CD14-positive monocyte (primary cell): Measurements from ENCODE around the gene C12orf54. TPM values are rescaled to one million over a fixed set of nuclear protein-coding genes. Genes with fewer than 3 reads are reported as not detected.

Source experiments
- DNase-seq, 3 donors: peaks; one replicate each; pipeline ENCODE4 v3.0.0-alpha.2; 2011 to 2022
- H2AFZ ChIP-seq: 2 replicates; pipeline ENCODE4 v1.6.0; 2012; ENCODE audit warnings: mild to moderate bottlenecking, low read depth, low read length, inconsistent platforms; ENCODE audit not compliant: insufficient read depth, poor library complexity, severe bottlenecking
- H3K27ac ChIP-seq, 2 donors: 1 replicate in 1 of 2; 2 replicates in 1 of 2; pipeline ENCODE4 v1.5.1; 2012 to 2013; ENCODE audit warnings: low read length in 2 of 2, control low read depth in 1 of 2, inconsistent platforms in 1 of 2, low read depth in 1 of 2, mild to moderate bottlenecking in 1 of 2
- H3K27me3 ChIP-seq, 2 donors: one replicate each; pipeline versions ENCODE4 v1.6.0 to v1.6.1; 2011 to 2013; ENCODE audit warnings: low read length in 2 of 2; ENCODE audit not compliant: control insufficient read depth in 2 of 2, insufficient read depth in 2 of 2
- H3K36me3 ChIP-seq, 2 donors: replicated peaks in 1 of 2; 1 replicate in 1 of 2; 2 replicates in 1 of 2; pipeline versions ENCODE4 v1.5.1 to v1.6.1; 2012 to 2013; ENCODE audit warnings: low read length in 2 of 2, control low read depth in 1 of 2, inconsistent platforms in 1 of 2, mild to moderate bottlenecking in 1 of 2; ENCODE audit not compliant: insufficient read depth in 2 of 2, control insufficient read depth in 1 of 2
- H3K4me1 ChIP-seq, 2 donors: 1 replicate in 1 of 2; 2 replicates in 1 of 2; pipeline versions ENCODE4 v1.5.1 to v1.6.1; 2012 to 2013; ENCODE audit warnings: low read length in 2 of 2, control low read depth in 1 of 2, inconsistent platforms in 1 of 2, mild to moderate bottlenecking in 1 of 2, moderate library complexity in 1 of 2; ENCODE audit not compliant: insufficient read depth in 2 of 2, control insufficient read depth in 1 of 2
- H3K4me2 ChIP-seq: replicated peaks from 2 replicates; pipeline ENCODE3; 2012; ENCODE audit warnings: low read length, moderate library complexity, mild to moderate bottlenecking; ENCODE audit not compliant: poor library complexity, severe bottlenecking; ENCODE audit errors: extremely low read depth
- H3K4me3 ChIP-seq, 3 experiments: fragments of 200-600 bp in 1 of 3; sonication (generic) in 1 of 3; replicated peaks in 1 of 3; 1 replicate in 2 of 3; 2 replicates in 1 of 3; pipeline ENCODE4 v1.5.1; 2011 to 2013; ENCODE audit warnings: low read length in 3 of 3, mild to moderate bottlenecking in 3 of 3, control low read depth in 2 of 3, low read depth in 2 of 3, inconsistent platforms in 1 of 3, moderate library complexity in 1 of 3
- H3K79me2 ChIP-seq: 2 replicates; pipeline ENCODE4 v1.6.0; 2012; ENCODE audit warnings: mild to moderate bottlenecking, control low read depth, inconsistent platforms, low read length, moderate library complexity; ENCODE audit not compliant: insufficient read depth
- H3K9ac ChIP-seq: 2 replicates; pipeline ENCODE4 v1.6.0; 2017; ENCODE audit warnings: low read length, mild to moderate bottlenecking; ENCODE audit not compliant: insufficient read depth, poor library complexity, severe bottlenecking
- H3K9me3 ChIP-seq, 2 donors: replicated peaks in 1 of 2; 1 replicate in 1 of 2; 2 replicates in 1 of 2; pipeline versions ENCODE4 v1.5.1 to v1.6.1; 2012 to 2013; ENCODE audit warnings: low read length in 2 of 2, control low read depth in 1 of 2; ENCODE audit not compliant: control insufficient read depth in 1 of 2, insufficient read depth in 1 of 2
- H4K20me1 ChIP-seq: 2 replicates; pipeline ENCODE4 v1.6.0; 2012; ENCODE audit warnings: mild to moderate bottlenecking, low read length, control low read depth, moderate library complexity; ENCODE audit not compliant: insufficient read depth
- H3K27ac Mint-ChIP-seq, 7 donors: one replicate each; pipeline ENCODE4 v1.8.0; 2020; ENCODE audit warnings: mild to moderate bottlenecking in 7 of 7, mixed read lengths in 7 of 7, moderate library complexity in 6 of 7, inconsistent platforms in 2 of 7
- H3K27me3 Mint-ChIP-seq, 3 donors: one replicate each; pipeline ENCODE4 v1.8.0; 2021 to 2022; ENCODE audit warnings: low read depth in 3 of 3, mild to moderate bottlenecking in 3 of 3, mixed read lengths in 3 of 3, moderate library complexity in 3 of 3, inconsistent platforms in 1 of 3
- H3K36me3 Mint-ChIP-seq, 2 donors: one replicate each; pipeline ENCODE4 v1.8.0; 2020; ENCODE audit warnings: mixed read lengths in 2 of 2, inconsistent platforms in 1 of 2, mild to moderate bottlenecking in 1 of 2
- H3K4me1 Mint-ChIP-seq: one replicate; pipeline ENCODE4 v1.8.0; 2020; ENCODE audit warnings: mild to moderate bottlenecking, mixed read lengths
- H3K4me3 Mint-ChIP-seq, 2 donors: one replicate each; pipeline ENCODE4 v1.8.0; 2020; ENCODE audit warnings: mild to moderate bottlenecking in 2 of 2, mixed read lengths in 2 of 2, moderate library complexity in 1 of 2
- H3K9me3 Mint-ChIP-seq, 7 donors: one replicate each; pipeline ENCODE4 v1.8.0; 2020 to 2022; ENCODE audit warnings: mixed read lengths in 7 of 7, mild to moderate bottlenecking in 6 of 7, moderate library complexity in 6 of 7, inconsistent platforms in 2 of 7
- WGBS: methylation state at CpG from one replicate; pipeline ENCODE4 v1.1.5; 2013; ENCODE audit warnings: missing lambda C conversion rate; ENCODE audit not compliant: insufficient coverage; 5-methylcytosine and 5-hydroxymethylcytosine counted together
- intact Hi-C, 2 donors: fragments of 100-400 bp; cut with micrococcal nuclease; formaldehyde crosslinking; loops; one replicate each; pipeline versions ENCODE4 v1.15.0 to v1.15.1; 2023
- polyA plus RNA-seq, 3 donors: library from polyadenylated mRNA; depleted of rRNA in 1 of 3; unstranded in 2 of 3; stranded (reverse) in 1 of 3; fragments of 300-500 nt in 2 of 3; fragments of >200 nt in 1 of 3; fragmentation: Illumina TruSeq in 2 of 3; gene quantifications; 1 replicate in 2 of 3; 2 replicates in 1 of 3; pipeline ENCODE4 v1.2.3, GENCODE V29; 2012 to 2021
- TF ChIP-seq, protein P1 (sequence below): fragments of 200-600 bp; IDR thresholded peaks from one replicate; pipeline ENCODE4 v1.8.0; 2022; ENCODE audit warnings: antibody characterized with exemption, mild to moderate bottlenecking

C12orf54 gene
- polyA plus RNA-seq, 3 donors: not detected

GRCh38 chr12:48482930-48483329, 632 bp downstream of the C12orf54 start:
- Mint-ChIP-seq H3K9me3 (peaks cover 0 to 3% (median 2%) of the 10 kb centered on the region in 7 donors), H3K4me3 (no peak overlapping the region), H3K36me3 (no peaks in the 10 kb centered on the region), H3K4me1 (no peaks in the 10 kb centered on the region), H3K27ac (no peak overlapping the region), H3K27me3 (peaks cover 7 to 17% (median 9%) of the 10 kb centered on the region in 3 donors)
- no peak for DNase-seq
- Histone ChIP-seq H3K4me3 (no peak overlapping the region), H3K79me2 (no peaks in the 10 kb centered on the region), H3K36me3 (no peaks in the 10 kb centered on the region), H3K4me2 (no peak overlapping the region), H3K9ac (no peak overlapping the region), H3K9me3 (no peaks in the 10 kb centered on the region), H3K4me1 (no peaks in the 10 kb centered on the region), H3K27ac (no peak overlapping the region), H4K20me1 (no peaks in the 10 kb centered on the region), H3K27me3 (no peaks in the 10 kb centered on the region), H2AFZ (no peak overlapping the region)
- intact Hi-C loops: no loop called here
- WGBS: 71% methylated on average over 3 of the region's 3 CpGs
- TF ChIP-seq, protein P1, sequence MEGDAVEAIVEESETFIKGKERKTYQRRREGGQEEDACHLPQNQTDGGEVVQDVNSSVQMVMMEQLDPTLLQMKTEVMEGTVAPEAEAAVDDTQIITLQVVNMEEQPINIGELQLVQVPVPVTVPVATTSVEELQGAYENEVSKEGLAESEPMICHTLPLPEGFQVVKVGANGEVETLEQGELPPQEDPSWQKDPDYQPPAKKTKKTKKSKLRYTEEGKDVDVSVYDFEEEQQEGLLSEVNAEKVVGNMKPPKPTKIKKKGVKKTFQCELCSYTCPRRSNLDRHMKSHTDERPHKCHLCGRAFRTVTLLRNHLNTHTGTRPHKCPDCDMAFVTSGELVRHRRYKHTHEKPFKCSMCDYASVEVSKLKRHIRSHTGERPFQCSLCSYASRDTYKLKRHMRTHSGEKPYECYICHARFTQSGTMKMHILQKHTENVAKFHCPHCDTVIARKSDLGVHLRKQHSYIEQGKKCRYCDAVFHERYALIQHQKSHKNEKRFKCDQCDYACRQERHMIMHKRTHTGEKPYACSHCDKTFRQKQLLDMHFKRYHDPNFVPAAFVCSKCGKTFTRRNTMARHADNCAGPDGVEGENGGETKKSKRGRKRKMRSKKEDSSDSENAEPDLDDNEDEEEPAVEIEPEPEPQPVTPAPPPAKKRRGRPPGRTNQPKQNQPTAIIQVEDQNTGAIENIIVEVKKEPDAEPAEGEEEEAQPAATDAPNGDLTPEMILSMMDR: no peak

DNA sequence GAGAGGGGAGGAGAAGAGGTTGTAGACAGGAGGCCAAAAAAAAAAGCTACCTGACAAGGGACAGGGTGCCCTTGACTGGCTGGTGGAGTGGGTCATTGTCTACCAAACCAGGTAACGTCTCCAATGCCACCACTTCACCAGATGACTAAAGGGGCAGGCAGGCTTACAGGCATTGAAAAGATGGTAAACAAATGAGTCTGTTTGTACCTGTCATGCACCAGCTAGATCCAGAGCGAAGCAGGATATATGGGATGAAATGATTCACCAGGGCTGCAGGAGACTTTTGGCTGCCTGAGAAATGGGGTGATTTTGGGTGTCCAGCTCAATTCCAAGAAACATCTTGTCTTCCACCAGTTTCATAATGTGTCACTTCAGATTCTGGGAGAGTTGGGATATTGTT, 4.0 kb downstream of the C12orf54 start:
- Histone ChIP-seq H4K20me1 (no peaks in the 10 kb centered on the region), H3K4me3 (no peak overlapping the region), H3K9ac (no peak overlapping the region), H3K79me2 (no peaks in the 10 kb centered on the region), H3K36me3 (no peaks in the 10 kb centered on the region), H2AFZ (no peak overlapping the region), H3K27me3 (no peaks in the 10 kb centered on the region), H3K4me1 (no peaks in the 10 kb centered on the region), H3K4me2 (no peak overlapping the region), H3K9me3 (no peaks in the 10 kb centered on the region), H3K27ac (no peak overlapping the region)
- no peak overlapping the region for H3K4me3 Mint-ChIP-seq
- H3K27ac Mint-ChIP-seq: no peak overlapping the region
- peaks cover 0 to 5% (median 0%) of the 10 kb centered on the region in 7 donors for H3K9me3 Mint-ChIP-seq
- TF ChIP-seq, protein P1: no peak
- WGBS: 92% methylated on average over 1 of the region's 2 CpGs
- no peaks in the 10 kb centered on the region for H3K4me1 Mint-ChIP-seq
- no peaks in the 10 kb centered on the region for H3K36me3 Mint-ChIP-seq
- no peak for DNase-seq
- intact Hi-C loops: no loop called here
- H3K27me3 Mint-ChIP-seq: peaks cover 5 to 26% (median 13%) of the 10 kb centered on the region in 3 donors
